SK-N-SH (cell line): ENCODE results near the gene PDGFRB.

Experiments
- CTCF ChIP-seq: fragments of 200-600 bp; sonication (generic); IDR thresholded peaks from 2 replicates; pipeline ENCODE4 v1.6.1; 2017; ENCODE audit warnings: antibody characterized with exemption, mild to moderate bottlenecking, moderate library complexity
- EP300 ChIP-seq, 2 experiments: IDR thresholded peaks; 2 replicates each; pipeline versions ENCODE4 v1.4.0 to v1.6.1; 2012; ENCODE audit warnings: borderline replicate concordance in 1 of 2, low read depth in 1 of 2, low read length in 1 of 2
- FOXM1 ChIP-seq: IDR thresholded peaks from 2 replicates; pipeline ENCODE4 v1.4.0; 2012; ENCODE audit warnings: low read depth, mild to moderate bottlenecking
- GABPA ChIP-seq: IDR thresholded peaks from 2 replicates; pipeline ENCODE4 v1.4.0; 2012; ENCODE audit warnings: low read depth, mild to moderate bottlenecking
- POLR2AphosphoS5 ChIP-seq: IDR thresholded peaks from 2 replicates; pipeline ENCODE4 v1.6.1; 2012; ENCODE audit warnings: low read depth, low read length
- RAD21 ChIP-seq: IDR thresholded peaks from 2 replicates; pipeline ENCODE4 v1.6.1; 2012; ENCODE audit warnings: mild to moderate bottlenecking, low read length
- TAF1 ChIP-seq: IDR thresholded peaks from 2 replicates; pipeline ENCODE4 v1.6.1; 2012; ENCODE audit warnings: low read depth, mild to moderate bottlenecking, low read length, moderate library complexity, borderline replicate concordance
- YY1 ChIP-seq: IDR thresholded peaks from 2 replicates; pipeline ENCODE4 v1.4.0; 2012; ENCODE audit warnings: low read depth, mild to moderate bottlenecking

- TF ChIP-seq CTCF (no peak), YY1 (no peak), GABPA (no peak), POLR2AphosphoS5 (no peak), FOXM1 (no peak), EP300 (IDR thresholded peaks at IDR 0.05; ENCODE audit: borderline replicate concordance in 1 of 2, low read depth in 1 of 2, low read length in 1 of 2) (no peak), TAF1 (no peak), RAD21 (no peak)
These were observed 22.6 kb upstream of the PDGFRB start for GRCh38 chr5:150178262-150178661.
